NCI-H748 (cell line): ENCODE results near the gene ST3GAL5.
A peak's percentile ranks its signal among the peaks of the same experiment; 100 is the strongest.
"Not testable (repeated sequence)": the region's sequence is repeated elsewhere in the genome, so short reads cannot be mapped to it uniquely, and the experiment has no call there.

Experiments
- DNase-seq: peaks from one replicate; lab custom pipeline; 2025; ENCODE audit not compliant: unreplicated experiment; lab: John Stamatoyannopoulos, UW

ST3GAL5 gene

DNA sequence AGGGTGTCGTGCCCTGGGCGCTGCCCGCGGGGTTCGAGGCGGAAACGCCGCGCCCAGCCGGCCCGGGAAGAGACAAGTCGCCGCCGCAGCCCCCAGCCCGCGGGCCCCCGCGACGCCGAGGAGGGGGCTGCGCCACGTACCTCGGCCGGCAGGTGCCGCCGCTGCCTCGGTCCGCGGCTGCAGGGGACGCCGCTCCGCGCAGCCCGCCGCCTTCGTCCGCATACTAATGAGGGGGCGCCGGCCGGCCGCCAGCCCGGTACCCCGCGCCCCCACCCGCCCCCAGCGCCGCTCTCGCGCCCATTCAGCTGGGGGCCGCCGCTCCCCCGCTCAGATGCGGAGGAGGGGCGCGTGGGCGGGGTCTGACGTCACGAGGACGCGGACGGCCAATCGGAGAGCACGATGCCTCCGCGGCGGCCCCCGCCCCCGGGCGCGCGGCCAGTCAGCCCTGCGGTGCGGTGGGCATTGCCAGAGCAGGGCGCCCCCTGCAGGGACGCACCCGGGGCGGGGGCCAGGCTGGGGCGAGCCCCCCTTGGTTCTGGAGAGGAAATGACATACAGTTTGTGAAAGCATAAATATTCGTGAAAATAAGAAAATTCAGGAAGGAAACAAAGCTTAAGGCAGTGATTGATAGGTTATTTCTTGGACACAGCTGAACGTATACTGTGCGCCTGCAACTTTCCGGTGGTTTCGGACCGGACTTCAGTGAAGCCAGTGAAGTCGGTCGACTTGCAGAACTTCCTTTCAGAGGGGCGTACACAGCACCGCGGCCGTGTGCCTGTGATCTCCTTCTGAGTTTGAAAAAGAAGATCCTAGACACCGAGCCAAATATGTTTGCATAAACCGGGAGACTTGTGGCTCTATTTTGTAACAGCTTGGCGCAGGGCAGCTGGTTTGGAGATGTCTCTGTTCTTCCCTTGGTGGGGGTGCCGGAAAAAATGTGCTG lies at the start of gene ST3GAL5:
Gene ST3GAL5 (minus strand): TSS at position 307 of the 943 bp plus-strand sequence. CDS start 85 bp downstream, at position 222.
- peak; percentile 81 for DNase-seq

DNA sequence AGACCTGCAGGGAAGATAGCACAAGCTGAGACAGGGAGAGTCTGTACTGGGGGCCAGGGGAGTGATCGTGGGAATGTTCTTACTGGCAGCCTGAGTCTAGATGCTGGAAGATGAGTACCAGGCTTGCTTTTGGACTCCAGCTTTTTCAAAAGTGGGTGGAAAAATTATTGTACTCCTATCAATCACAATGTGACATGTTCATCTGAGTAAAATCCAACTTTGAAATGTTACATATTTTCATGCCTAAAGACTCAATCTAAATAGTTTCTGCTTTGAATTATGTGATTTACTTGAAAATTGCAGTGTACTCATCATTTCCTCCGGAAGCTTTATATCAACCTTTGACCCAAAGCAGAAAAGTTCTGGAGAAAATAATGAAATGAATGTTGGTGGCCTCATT lies 49.7 kb upstream of the ST3GAL5 start:
- no peak for DNase-seq

DNA sequence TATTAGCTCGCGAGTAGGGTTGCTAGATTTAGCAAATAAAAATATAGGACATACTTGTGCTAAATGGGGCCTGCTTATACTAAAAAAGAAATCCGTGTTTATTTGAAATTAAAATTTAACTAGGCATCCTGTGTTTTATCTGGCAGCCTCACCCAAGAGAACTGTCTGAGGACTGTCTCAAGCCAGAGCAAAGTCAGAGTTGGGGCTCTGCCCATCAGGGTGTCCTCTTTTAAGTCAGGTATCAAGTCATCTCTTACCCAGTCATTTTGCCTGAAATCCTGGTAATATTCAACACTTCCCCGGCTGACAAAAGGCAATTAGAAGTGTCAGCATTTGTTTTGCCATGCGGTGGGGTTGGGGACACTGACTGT lies 48.3 kb upstream of the ST3GAL5 start:
- DNase-seq, result no peak

DNA sequence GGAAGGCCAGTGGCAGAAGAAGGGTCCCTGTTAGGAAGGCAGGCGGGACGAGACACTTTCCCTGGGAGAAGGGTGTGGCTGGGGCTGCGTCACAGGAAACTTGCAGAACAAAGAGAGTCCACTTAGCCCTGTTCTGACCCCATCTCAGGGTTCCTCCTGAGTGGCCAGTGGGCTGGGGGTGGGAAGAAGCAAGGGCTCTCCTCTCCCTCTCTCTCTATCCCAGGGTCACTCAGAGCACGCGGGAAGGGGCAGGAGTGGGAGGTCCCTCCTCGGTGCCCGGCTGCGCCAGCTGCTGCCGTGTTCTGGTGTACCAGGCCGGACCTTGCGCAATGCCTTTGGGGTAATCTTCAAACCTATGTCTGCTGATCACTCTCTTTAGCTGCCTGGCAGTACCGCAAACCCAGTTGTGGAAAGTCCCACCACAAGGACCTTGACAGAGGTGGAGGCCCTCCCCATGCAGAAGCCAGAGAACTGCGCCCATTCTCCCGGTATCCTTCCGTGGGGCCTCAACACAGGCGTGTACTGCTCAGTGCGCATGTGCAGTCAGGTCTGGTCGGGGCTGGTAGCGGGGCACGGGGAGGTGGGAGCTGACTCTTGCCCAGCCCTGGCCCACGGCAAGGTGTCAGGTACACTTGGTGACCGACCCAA lies 47.8 kb upstream of the ST3GAL5 start:
- DNase-seq, result no peak

DNA sequence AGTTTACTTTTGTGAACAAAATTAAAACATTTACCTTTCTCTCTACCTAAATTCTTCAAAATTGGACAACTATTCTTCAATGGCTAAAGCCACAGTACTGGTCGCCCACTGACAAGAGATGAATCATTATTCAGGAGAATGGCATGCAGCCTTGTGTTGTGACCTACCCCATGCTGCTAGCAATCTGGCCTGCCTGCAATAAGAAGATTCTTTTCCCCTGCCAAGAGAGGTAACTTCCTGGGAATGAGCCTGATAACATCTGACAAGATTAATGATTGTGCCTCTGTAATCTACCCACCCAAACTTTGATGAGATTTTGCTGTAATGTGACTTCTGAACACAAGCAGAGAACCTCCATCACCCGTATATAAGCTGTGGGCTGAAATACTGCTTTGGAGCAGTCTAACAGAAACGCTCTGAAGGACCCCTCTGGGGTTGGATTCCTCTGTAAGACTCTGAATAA lies 47.0 kb upstream of the ST3GAL5 start:
- DNase-seq, result no peak

DNA sequence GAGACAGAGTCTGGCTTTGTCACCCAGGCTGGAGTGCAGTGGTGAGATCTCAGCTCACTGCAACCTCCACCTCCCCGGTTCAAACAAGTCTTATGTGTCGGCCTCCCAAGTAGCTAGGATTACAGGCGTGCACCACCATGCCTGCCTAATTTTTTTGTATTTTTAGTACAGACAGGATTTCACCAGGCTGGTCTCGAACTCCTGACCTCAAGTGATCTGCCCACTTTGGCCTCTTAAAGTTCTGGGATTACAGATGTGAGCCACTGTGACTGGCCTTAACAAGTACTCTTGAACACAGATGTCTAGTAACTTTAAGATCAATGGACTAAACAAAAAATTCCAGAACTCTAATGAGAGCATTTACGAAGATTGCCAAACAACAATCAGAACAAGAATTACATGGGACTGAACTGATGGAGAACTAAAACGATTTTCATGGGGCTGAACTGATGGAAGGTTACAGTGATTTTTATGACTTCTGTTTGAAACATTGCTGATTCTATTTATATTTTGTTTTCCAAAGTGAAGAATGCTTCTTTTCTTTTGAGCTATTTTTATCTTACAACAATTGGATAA lies 46.5 kb upstream of the ST3GAL5 start:
- DNase-seq, result no peak

DNA sequence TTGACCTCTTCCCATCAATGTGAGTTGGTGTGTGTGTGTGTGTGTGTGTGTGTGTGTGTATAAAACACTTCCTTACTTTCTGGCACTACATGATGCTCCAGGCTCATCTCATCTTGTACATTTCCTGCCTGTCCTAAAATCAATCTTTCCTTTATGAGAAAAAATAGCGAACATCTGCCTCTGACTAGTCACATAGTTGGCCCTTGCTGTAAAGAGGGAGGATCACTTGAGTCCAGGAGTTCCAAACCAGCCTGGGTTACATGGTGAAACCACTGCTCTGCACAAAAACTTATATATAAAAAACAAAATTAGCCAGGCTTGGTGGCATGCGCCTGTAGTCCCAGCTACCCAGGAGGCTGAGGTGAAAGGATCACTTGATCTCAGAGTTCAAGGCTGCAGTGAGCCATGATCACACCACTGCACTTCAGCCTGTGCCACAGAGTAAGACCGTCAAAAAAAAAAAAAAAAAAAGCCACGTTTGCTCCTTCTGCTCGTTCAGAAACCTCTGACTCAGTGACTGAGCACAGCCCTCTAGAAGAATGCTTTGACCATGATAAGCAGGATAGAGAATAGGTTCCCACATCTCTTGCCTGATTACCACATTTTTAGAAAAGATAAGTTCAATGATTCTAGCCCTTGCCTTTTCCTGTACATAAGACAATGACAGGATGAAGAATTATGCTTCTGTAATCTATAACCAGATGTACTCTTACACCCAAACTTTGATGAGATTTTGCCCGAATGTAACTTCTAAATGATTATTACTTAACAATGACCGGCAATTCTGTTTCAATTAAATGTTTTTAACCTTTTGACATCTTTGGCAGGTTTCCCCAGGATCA lies 45.2 kb upstream of the ST3GAL5 start:
- no peak for DNase-seq

DNA sequence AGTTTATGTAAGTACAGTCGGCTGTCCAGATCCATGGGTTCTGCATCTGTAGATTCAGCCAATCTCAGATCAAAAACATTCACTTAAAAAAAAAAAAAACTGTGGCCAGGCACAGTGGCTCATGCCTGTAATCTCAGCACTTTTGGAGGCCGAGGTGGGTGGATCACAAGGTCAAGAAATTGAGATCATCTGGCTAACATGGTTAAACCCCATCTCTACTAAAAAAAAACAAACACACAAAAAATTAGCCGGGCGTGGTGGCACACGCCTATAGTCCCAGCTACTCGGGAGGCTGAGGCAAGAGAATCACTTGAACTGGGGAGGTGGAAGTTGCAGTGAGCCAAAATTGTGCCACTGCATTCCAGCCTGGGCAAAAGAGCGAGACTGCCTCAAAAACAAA lies 42.4 kb upstream of the ST3GAL5 start:
- DNase-seq, result not testable (repeated sequence)

DNA sequence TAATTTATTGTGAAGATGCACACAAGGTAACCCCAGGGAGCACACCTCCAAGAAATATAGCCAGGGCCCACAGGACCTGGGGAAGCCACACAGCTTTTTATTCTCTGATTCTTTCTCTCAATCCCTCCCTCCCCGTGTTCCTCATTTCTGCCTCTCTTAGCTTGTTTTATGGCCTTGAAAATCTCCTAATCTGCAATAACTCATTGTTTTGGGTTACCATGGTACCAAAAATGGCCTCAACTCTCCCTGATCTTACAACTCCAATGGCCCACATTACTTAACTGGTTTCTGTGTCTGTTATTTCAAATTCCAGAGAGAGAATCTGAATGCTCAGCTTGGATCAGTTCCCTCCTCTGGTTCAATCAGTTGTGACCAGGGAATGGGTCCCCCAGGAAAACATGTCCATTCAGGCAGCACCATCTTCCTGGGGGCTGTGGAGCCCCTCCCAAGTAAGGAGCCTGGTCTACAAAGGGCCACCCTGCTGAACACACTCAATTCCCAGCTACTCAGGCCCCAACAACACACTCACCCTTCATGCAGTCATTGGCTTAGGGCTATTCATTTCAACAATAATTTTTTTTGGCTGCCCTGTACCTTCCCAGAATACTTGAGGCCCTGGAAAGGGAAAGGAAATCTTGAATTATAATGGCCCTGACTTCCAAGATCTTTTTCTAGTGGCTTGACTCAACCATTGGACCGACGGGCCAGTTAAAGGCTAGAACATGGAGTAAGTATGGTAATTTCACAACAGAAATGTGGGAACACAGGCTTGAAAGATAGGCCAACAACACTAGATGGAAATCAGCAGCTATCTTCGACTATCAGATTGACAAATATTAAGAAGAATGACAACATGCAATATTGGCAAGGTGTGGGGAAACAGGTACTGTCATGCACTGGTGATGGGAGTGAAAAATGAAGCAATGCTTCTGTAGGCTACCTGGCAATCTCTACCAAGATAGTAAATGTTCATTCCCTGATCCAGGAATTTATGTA lies 41.6 kb upstream of the ST3GAL5 start:
- no peak for DNase-seq

DNA sequence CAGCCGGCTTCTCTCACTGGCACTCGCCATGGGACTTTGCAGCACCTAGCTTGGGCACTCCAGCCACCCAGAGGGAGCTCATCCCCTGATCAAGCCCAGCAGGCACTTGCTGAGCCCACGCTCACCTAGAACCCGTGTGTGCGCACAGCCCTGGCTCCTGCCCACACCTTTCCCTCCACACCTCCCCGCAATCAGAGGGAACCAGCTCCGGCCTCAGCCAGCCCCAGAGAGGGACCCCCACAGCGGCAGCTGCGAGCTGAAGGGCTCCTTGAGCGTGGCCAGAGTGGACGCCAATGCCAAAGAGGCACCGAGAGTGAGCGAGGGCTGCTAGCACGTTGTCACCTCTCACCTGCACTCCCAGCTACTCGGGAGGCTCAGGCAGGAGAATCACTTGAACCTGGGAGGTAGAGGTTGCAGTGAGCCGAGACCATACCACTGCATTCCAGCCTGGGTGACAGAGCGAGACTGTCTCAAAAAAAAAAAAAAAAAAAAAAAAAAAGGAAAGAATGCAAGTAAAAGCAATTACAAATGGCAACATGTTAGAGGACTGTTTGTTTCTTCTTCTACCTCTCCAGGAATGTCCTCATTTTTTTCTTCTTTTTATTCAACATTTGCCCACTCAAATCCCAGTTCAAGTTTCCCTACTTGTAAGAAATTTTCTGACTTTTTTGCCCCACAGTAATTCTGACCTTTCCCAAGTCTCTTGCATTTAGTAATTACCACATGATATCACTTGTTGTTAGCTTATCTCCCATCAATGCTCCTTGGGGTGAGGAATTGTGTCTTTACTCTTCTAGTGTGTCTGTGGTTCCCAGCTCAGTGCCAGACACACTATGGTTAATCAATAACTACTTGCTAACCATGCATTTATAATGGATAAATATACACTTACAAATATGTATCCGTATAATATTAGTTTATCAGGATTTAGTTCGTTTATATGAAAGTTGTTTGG lies 40.6 kb upstream of the ST3GAL5 start:
- DNase-seq, result no peak

DNA sequence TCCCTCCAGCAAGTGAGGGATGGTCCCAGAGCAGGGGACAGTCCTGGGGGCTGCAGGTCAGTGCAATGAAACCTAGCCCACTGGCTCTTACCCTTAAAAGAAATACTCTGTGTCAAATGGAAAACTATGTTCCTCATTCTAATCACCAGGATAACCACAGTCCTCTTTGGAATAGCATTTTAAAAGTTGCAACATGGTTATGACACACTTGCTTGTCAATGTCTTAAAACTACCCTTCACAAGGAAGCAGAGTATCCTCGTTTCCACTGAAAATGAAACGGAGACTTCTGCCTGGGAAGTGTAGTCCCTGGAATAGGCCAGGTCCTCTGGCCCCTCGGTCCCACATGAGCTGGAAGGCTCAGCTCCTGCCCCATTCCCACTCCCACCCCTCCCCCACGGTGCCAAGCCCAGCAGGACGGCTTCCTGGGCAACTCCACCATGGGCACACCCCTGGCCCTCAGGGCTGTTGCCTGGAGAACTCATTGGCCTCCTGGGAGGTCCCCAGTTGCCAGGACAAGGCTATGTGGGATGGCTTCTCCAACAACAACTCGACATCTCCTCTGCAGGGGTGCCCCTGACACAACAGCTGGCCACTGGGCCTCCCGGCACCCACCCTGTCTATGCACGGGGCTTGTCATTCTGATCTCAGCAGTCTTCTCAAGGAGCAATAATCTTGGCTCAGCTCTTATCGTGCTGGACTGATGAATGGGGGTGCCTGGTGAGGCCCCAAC lies 38.3 kb upstream of the ST3GAL5 start:
- no peak for DNase-seq

DNA sequence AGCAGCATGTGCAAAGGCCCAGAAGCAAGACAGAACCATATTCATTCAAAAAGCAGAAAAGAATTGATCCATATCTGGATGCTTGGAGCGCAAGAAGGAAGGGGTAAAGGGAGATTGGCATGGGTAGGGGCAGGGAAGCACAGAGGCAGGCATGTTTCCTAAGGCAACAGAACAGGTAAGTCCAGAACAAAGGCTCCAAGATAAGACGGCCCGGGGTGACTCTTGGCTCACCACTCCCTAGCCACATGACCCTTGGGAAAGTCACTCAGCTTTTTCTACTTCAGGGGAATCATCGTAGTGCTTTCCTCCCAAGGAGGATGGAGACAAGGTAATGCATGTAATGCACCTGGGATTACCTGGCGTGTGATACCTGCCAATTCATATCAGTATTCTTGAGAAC lies 37.7 kb upstream of the ST3GAL5 start:
- no peak for DNase-seq

DNA sequence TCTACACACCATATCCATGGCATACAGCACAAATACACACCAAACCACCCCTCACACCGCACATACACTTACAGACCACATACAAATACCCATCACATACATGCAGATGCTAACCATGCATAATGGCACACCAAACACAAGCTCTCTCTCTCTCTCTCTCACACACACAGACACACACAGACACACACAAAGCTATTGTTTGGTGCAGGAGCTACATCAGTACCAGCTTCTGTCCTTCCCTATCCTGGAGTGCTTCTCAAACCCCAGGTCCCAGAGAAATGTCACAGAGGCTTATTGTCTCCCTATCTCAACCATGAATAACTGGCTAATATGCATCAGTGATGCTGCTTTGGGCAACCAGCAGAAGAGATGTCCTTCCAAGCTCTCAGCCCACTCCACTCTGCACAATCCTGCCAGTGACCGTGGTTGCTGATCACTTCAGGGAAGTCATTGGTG lies 36.5 kb upstream of the ST3GAL5 start:
- DNase-seq, result no peak

DNA sequence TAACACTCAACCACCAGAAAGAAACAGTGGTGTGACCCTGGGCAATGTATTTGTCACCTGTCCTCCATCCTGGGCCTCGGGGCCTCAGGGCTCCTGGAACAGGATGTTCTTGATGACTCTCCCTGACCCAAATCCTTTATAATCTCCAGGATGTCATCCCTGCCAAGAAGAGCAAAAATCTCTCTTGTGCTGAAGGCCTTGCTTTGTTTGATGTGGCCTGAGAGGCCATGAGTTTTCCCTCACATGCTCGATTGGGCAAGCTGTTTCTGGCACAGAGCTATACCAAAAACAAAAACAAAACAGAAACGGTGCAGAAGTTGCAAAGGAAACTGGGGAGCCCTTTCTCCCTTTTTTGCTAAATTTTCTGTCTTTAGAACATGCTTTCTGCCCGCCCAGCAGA lies 35.7 kb upstream of the ST3GAL5 start:
- no peak for DNase-seq

DNA sequence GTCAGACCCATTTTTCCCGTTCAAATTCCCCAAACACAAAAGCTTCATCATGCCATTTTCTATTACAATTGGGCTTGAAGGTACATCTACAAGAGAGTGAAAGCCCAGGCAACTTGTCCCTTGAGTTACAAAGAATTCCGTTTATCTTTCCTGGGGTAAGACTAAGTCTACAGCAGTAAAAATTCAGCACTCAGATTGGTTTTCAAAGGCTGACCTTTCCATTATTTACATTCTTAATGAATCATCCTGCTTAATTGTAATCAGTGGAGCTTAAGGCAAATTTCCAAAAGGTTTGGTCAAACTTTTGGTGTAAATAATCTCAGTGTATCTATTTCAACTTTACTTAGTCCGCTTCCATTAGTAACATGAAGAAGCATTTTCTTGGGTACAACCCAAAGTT lies 33.4 kb upstream of the ST3GAL5 start:
- no peak for DNase-seq

DNA sequence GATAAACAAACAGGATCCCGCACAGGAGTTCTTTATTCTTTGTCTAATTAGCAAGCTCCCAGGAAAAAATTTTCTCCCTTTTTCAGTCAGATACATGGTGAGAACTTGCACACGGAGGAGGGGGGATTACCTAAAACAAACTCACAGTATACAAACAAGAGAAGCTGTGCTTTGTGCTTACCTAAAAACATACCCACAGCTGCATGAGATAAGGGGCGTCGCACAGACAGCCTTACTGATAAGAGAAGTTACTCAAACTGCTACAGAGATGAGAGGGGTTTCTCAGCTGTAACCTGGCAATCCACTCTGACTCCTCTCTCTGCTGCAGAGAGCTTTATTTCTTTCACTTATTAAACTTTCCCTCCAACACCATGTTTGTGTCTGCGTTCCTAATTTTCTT lies 32.9 kb upstream of the ST3GAL5 start:
- DNase-seq, result no peak

DNA sequence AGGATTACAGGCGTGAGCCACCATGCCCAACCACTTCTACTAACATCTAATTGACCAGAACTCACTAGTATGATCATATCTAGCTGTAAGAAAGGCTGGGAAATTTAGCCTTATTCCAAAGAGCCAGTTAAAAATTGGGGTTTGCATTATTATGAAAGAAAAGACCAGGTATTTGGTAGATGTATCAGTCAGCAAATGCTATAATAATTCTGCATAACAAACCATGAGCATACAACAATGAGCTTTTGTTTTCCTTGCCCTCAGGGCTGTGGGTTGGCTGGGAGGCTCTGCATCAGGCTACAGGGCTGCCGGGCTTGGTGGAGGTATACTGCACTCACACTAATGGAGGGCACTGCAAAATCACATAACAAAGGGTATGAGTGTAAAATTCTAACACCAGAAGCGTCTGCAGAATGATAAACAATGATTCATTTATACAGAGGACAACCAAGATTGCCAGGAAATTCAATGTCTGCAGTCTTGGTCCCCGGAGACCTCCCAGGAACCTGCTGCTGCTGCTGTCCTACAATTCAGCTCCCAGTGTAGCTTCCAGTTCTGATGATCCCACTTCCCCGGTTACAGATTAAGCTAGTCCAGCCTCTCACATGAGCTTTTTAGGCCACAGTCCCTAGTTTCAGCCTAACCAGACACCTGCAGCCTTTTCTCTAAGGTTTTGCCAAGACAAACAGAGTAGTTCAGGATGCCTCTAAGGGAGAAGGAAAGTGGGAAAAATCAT lies 32.2 kb upstream of the ST3GAL5 start:
- DNase-seq, result no peak
